GM12874 (cell line): ENCODE measurements around the gene GSDME.

Experiments used
- CTCF ChIP-seq: IDR thresholded peaks from 2 replicates; pipeline ENCODE4 v1.5.1; 2011; ENCODE audit warnings: low read depth, mild to moderate bottlenecking, control low read depth, low read length, moderate library complexity; ENCODE audit not compliant: insufficient read depth

The GSDME gene

DNA sequence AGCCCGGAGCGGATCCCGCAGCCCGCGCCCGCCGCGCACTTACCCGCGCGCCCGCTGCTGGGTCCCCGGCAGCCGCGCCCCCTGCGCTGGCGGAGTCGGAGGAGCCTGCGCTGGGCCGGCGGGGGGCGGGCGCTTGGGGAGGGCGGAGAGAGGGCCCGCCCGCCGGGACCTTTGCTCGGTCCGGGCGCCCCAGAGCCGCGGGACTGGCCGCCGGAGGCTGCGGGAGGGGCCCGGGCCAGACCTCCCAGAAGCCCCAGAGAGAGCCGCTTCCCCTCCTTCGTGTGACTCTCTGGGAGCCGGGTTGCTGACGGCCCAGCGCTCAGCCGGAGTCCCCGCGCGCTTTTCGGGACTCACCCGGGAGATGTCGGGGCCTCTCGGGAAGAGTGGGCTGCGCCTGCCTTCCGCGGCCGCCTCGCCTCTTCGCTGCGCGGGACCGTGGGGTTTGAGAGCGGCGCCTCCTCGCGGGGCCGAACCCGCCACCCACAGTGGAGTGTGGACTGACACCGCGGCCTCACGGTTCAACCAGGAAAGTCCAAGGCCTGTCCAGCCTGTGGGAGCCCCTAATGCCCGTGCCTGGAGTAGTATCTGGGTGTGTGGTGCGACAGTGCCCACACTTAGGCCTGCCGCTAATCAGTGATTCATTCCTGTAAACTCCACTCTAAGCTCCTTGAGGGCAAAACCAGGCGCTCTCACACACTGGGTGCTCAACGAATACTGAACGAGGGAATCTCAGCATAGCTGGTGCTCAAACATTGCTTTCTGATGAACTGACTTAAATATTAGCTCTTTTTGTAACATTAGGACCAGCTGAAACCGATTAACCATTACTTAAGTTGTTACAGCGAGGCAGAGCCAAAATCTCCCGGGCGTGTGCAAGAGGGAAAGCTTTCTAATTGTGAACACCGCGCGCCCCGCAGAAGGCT lies at the start of gene GSDME:
Gene GSDME, minus strand, starts transcription at position 112 of the 923 bp plus-strand sequence. CDS start 7,690 bp downstream, outside the sequence.
- no peak for TF ChIP-seq CTCF

DNA sequence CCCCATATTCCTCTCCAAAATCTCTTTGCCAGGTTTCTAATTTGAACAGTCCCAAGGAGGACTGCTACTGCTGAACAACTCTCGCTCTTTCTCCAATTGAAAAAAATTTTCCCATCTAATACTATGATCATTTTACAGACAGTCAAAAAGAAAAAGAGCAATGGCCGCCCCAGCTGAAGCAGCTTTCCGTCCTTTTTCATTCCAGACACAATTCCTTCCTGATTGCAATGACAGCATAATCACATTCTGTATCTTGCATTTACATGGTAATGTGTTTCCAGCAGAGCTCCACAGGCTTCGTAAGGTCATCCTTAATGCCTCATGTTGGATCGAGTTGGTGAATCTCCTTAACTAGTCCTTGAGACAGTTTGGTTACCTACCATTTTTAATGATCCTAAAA lies 45.0 kb upstream of the GSDME start:
- TF ChIP-seq CTCF: no peak

GRCh38 chr7:24801883-24802282 lies 44.6 kb upstream of the GSDME start:
- no peak for TF ChIP-seq CTCF

GRCh38 chr7:24800667-24801066 lies 43.4 kb upstream of the GSDME start:
- TF ChIP-seq CTCF: no peak

DNA sequence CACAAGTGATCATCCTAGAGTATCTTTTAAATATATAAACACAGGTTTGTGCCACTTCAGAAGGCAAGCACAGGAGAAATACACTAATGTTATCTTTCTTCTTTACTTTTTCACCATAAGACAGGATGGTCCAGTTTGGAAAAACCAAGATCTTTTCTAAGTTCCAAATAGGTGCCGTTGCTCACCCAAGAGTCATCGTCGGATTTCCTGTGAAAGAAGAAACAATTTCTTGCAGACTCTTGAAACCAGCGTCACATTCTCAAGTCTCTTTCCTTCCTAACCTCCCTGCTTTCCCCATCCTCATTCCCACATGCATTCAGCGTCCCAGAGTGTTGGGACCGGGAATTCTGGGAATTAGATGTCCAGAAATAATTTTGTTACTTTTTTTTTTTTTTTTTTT lies 42.8 kb upstream of the GSDME start:
- TF ChIP-seq CTCF: no peak

DNA sequence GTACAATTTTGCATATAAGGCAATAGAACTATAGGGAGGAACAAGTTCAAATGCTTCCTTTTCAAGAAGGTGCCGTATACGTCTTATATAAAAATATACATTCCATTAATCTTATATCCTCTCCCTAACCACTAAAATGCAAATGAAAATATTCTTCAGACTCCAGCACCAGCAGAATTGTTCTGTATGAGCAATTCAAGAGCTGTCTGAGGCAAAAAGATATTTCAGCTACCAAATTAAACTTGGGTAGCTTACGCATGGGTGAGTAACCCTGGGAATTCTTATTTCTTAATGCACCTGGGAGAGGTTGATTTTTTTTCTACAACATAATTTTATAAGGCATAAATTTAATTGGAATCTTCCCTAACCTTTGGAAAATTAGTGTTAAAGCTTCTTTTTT lies 42.2 kb upstream of the GSDME start:
- no peak for TF ChIP-seq CTCF

DNA sequence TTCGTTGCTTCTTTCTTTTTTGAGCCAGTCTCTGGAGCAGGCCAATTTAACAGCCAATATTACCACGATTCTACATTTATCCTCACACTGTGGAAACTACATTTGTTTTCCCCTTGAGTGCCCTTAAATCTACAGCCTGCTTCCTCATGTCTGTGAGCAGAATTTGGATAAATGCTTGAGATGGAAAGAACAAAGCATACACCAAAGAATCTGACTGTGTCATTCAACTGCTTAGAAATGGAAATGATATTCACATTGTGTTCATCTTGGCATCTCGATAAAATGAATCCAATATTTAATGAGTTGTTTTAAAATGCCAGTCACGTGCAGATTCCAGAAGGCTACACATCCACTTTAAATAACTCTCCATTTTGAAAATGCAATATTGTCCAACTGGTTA lies 41.0 kb upstream of the GSDME start:
- TF ChIP-seq CTCF: no peak
